Endothelial cell (in vitro differentiated cells): Measurements from ENCODE around the gene HDAC9. TPM values are rescaled to one million over a fixed set of nuclear protein-coding genes. Genes with fewer than 3 reads are reported as not detected.

Experiments used
- DNase-seq: peaks from one replicate; pipeline ENCODE4 v3.0.0; 2021; ENCODE audit warnings: low spot score
- H3K27ac Mint-ChIP-seq: one replicate; pipeline ENCODE4 v1.8.0; 2021; ENCODE audit warnings: mixed read lengths, inconsistent platforms; ENCODE audit not compliant: unreplicated experiment
- H3K27me3 Mint-ChIP-seq: one replicate; pipeline ENCODE4 v1.8.0; 2021; ENCODE audit warnings: mild to moderate bottlenecking, moderate library complexity, mixed read lengths, inconsistent platforms; ENCODE audit not compliant: unreplicated experiment
- H3K36me3 Mint-ChIP-seq: one replicate; pipeline ENCODE4 v1.8.0; 2021; ENCODE audit warnings: mild to moderate bottlenecking, low read depth, mixed read lengths, inconsistent platforms; ENCODE audit not compliant: unreplicated experiment
- H3K4me1 Mint-ChIP-seq: one replicate; pipeline ENCODE4 v1.8.0; 2021; ENCODE audit warnings: mild to moderate bottlenecking, mixed read lengths, inconsistent platforms; ENCODE audit not compliant: unreplicated experiment
- H3K4me3 Mint-ChIP-seq: one replicate; pipeline ENCODE4 v1.8.0; 2021; ENCODE audit warnings: mild to moderate bottlenecking, mixed read lengths, inconsistent platforms; ENCODE audit not compliant: unreplicated experiment
- H3K9me3 Mint-ChIP-seq: one replicate; pipeline ENCODE4 v1.8.0; 2021; ENCODE audit warnings: mixed read lengths, inconsistent platforms; ENCODE audit not compliant: unreplicated experiment
- CTCF ChIP-seq: fragments of 200-600 bp; sonication (generic); IDR thresholded peaks from one replicate; pipeline ENCODE4 v1.5.0; 2021; ENCODE audit warnings: antibody characterized with exemption; ENCODE audit not compliant: unreplicated experiment
- total RNA-seq: library from RNA; stranded (reverse); fragmentation: NEBNext Ultra II Directional; extraction: Animal tissue kit (Norgen Biotek cat#: 25700); gene quantifications from one replicate; pipeline ENCODE4 v1.2.1, GENCODE V29; 2021; ENCODE audit not compliant: unreplicated experiment

HDAC9 gene
- total RNA-seq, 1 donor from 2014 or later = 1.2 TPM

GRCh38 chr7:18770822-18771221 lies 275.3 kb downstream of the HDAC9 start:
- DNase-seq = no peak
- Mint-ChIP-seq H3K27me3 (no peaks in the 10 kb centered on the region), H3K4me1 (no peaks in the 10 kb centered on the region), H3K36me3 (no peaks in the 10 kb centered on the region), H3K4me3 (no peak overlapping the region), H3K27ac (no peak overlapping the region), H3K9me3 (no peaks in the 10 kb centered on the region)
- TF ChIP-seq CTCF = no peak

- no peaks in the 10 kb centered on the region for H3K4me1 Mint-ChIP-seq
- H3K9me3 Mint-ChIP-seq = no peaks in the 10 kb centered on the region
- no peak for DNase-seq
- H3K27ac Mint-ChIP-seq = no peak overlapping the region
- no peak overlapping the region for H3K4me3 Mint-ChIP-seq
- H3K27me3 Mint-ChIP-seq = peaks cover 2% of the 10 kb centered on the region
- no peak for TF ChIP-seq CTCF
- no peaks in the 10 kb centered on the region for H3K36me3 Mint-ChIP-seq
These were observed 276.5 kb downstream of the HDAC9 start for GRCh38 chr7:18771834-18772566.

GRCh38 chr7:18772567-18772965 lies 277.0 kb downstream of the HDAC9 start:
- H3K27ac Mint-ChIP-seq = no peak overlapping the region
- no peak for TF ChIP-seq CTCF

GRCh38 chr7:18777314-18777713 lies 281.8 kb downstream of the HDAC9 start:
- no peak for TF ChIP-seq CTCF
- H3K27me3 Mint-ChIP-seq = peaks cover 2% of the 10 kb centered on the region
- H3K36me3 Mint-ChIP-seq = no peaks in the 10 kb centered on the region
- no peak overlapping the region for H3K4me3 Mint-ChIP-seq
- no peaks in the 10 kb centered on the region for H3K9me3 Mint-ChIP-seq
- no peak for DNase-seq
- H3K27ac Mint-ChIP-seq = no peak overlapping the region
- H3K4me1 Mint-ChIP-seq = no peaks in the 10 kb centered on the region

More at GRCh38 chr7:18772567-18772965, 277.0 kb downstream of the HDAC9 start:
- H3K4me3 Mint-ChIP-seq = no peak overlapping the region
- H3K9me3 Mint-ChIP-seq = no peaks in the 10 kb centered on the region
- DNase-seq = no peak
- H3K27me3 Mint-ChIP-seq = peaks cover 2% of the 10 kb centered on the region
- H3K4me1 Mint-ChIP-seq = no peaks in the 10 kb centered on the region
- no peaks in the 10 kb centered on the region for H3K36me3 Mint-ChIP-seq

GRCh38 chr7:18778594-18778993 lies 283.0 kb downstream of the HDAC9 start:
- no peak overlapping the region for H3K27ac Mint-ChIP-seq
- H3K4me3 Mint-ChIP-seq = no peak overlapping the region
- H3K9me3 Mint-ChIP-seq = no peaks in the 10 kb centered on the region
- peaks cover 2% of the 10 kb centered on the region for H3K27me3 Mint-ChIP-seq
- DNase-seq = no peak
- no peaks in the 10 kb centered on the region for H3K4me1 Mint-ChIP-seq
- no peak for TF ChIP-seq CTCF
- no peaks in the 10 kb centered on the region for H3K36me3 Mint-ChIP-seq
